Neural crest cell (in vitro differentiated cells): ENCODE measurements around the gene ZNF121. TPM values are rescaled to one million over a fixed set of nuclear protein-coding genes. Genes with fewer than 3 reads are reported as not detected.
"Not testable (repeated sequence)": the region's sequence is repeated elsewhere in the genome, so short reads cannot be mapped to it uniquely, and the experiment has no call there.

Experiments used
- DNase-seq: peaks from one replicate; pipeline ENCODE4 v3.0.0; 2021; ENCODE audit warnings: low read depth, mixed read lengths, low spot score
- H3K27ac Mint-ChIP-seq: one replicate; pipeline ENCODE4 v1.8.0; 2021; ENCODE audit warnings: mild to moderate bottlenecking, mixed read lengths; ENCODE audit not compliant: unreplicated experiment
- H3K27me3 Mint-ChIP-seq: 2 replicates; pipeline ENCODE4 v1.8.0; 2021; ENCODE audit warnings: low read depth, mild to moderate bottlenecking, mixed read lengths
- H3K36me3 Mint-ChIP-seq: 2 replicates; pipeline ENCODE4 v1.8.0; 2021; ENCODE audit warnings: low read depth, mild to moderate bottlenecking, mixed read lengths
- H3K4me1 Mint-ChIP-seq: 2 replicates; pipeline ENCODE4 v1.8.0; 2021; ENCODE audit warnings: mixed read lengths
- H3K4me3 Mint-ChIP-seq: one replicate; pipeline ENCODE4 v1.8.0; 2021; ENCODE audit warnings: mild to moderate bottlenecking, mixed read lengths
- H3K9me3 Mint-ChIP-seq: 2 replicates; pipeline ENCODE4 v1.8.0; 2021; ENCODE audit warnings: mixed read lengths
- CTCF ChIP-seq: fragments of 200-600 bp; sonication (generic); conservative IDR thresholded peaks from 2 replicates; pipeline ENCODE4 v1.5.0; 2021; ENCODE audit warnings: antibody characterized with exemption, mild to moderate bottlenecking
- total RNA-seq: library from RNA; stranded (reverse); gene quantifications from 2 replicates; pipeline ENCODE4 v1.2.1, GENCODE V29; 2021

Gene ZNF121
- total RNA-seq, 1 donor from 2014 or later, result 71.1 TPM

- no peaks in the 10 kb centered on the region for H3K27me3 Mint-ChIP-seq
- TF ChIP-seq CTCF, result no peak
- no peak overlapping the region for H3K27ac Mint-ChIP-seq
- H3K4me3 Mint-ChIP-seq, result no peak overlapping the region
- DNase-seq, result no peak
- peaks cover 17% of the 10 kb centered on the region for H3K9me3 Mint-ChIP-seq
- no peaks in the 10 kb centered on the region for H3K4me1 Mint-ChIP-seq
- peaks cover 20% of the 10 kb centered on the region for H3K36me3 Mint-ChIP-seq
Measured at GRCh38 chr19:9547870-9548269, 36.4 kb downstream of the ZNF121 start.

GRCh38 chr19:9541281-9541680, 43.0 kb downstream of the ZNF121 start:
- not testable (repeated sequence) for H3K27ac Mint-ChIP-seq, H3K27me3 Mint-ChIP-seq, H3K4me3 Mint-ChIP-seq, DNase-seq
- Mint-ChIP-seq H3K36me3 (peaks cover 37% of the 10 kb centered on the region), H3K4me1 (peaks cover 19% of the 10 kb centered on the region), H3K9me3 (peaks cover 17% of the 10 kb centered on the region)

GRCh38 chr19:9539921-9540320, 44.4 kb downstream of the ZNF121 start:
- not testable (repeated sequence) for H3K27me3 Mint-ChIP-seq, DNase-seq, H3K27ac Mint-ChIP-seq
- H3K4me3 Mint-ChIP-seq, result peak overlapping the region; percentile 99
- H3K9me3 Mint-ChIP-seq, result peaks cover 20% of the 10 kb centered on the region
- peaks cover 51% of the 10 kb centered on the region for H3K36me3 Mint-ChIP-seq
- H3K4me1 Mint-ChIP-seq, result peaks cover 19% of the 10 kb centered on the region

GRCh38 chr19:9539201-9539600, 45.1 kb downstream of the ZNF121 start:
- peaks cover 20% of the 10 kb centered on the region for H3K9me3 Mint-ChIP-seq
- not testable (repeated sequence) for DNase-seq, H3K27me3 Mint-ChIP-seq
- peak overlapping the region; percentile 54 for H3K27ac Mint-ChIP-seq
- peaks cover 19% of the 10 kb centered on the region for H3K4me1 Mint-ChIP-seq
- peaks cover 58% of the 10 kb centered on the region for H3K36me3 Mint-ChIP-seq
- H3K4me3 Mint-ChIP-seq, result peak overlapping the region; percentile 99

GRCh38 chr19:9538183-9539058, 45.9 kb downstream of the ZNF121 start, which contains the start of gene ZNF426:
Gene ZNF426, minus strand, starts transcription at chr19:9538645. Its CDS starts 2,413 bp downstream, at chr19:9536232.
- DNase-seq, result peak; percentile 76
- H3K4me3 Mint-ChIP-seq, result peak within 1 kb of the TSS; percentile 99
- peaks cover 26% of the 10 kb centered on the region for H3K9me3 Mint-ChIP-seq
- peaks cover 19% of the 10 kb centered on the region for H3K4me1 Mint-ChIP-seq
- peak within 1 kb of the TSS; percentile 100 for H3K27ac Mint-ChIP-seq
- no peak for TF ChIP-seq CTCF
- H3K36me3 Mint-ChIP-seq, result peaks cover 66% of the 10 kb centered on the region
- no peaks in the 10 kb centered on the region for H3K27me3 Mint-ChIP-seq

- Mint-ChIP-seq H3K4me3 (peak overlapping the region; percentile 47), H3K9me3 (peaks cover 31% of the 10 kb centered on the region), H3K4me1 (peaks cover 19% of the 10 kb centered on the region), H3K27me3 (no peaks in the 10 kb centered on the region), H3K27ac (no peak overlapping the region), H3K36me3 (peaks cover 85% of the 10 kb centered on the region)
- TF ChIP-seq CTCF, result no peak
- no peak for DNase-seq
Measured at GRCh38 chr19:9535934-9536333, 48.4 kb downstream of the ZNF121 start.

- no peak overlapping the region for H3K4me3 Mint-ChIP-seq
- no peak overlapping the region for H3K27ac Mint-ChIP-seq
- H3K27me3 Mint-ChIP-seq, result no peaks in the 10 kb centered on the region
- TF ChIP-seq CTCF, result no peak
- peaks cover 91% of the 10 kb centered on the region for H3K36me3 Mint-ChIP-seq
- H3K9me3 Mint-ChIP-seq, result peaks cover 43% of the 10 kb centered on the region
- DNase-seq, result no peak
- no peaks in the 10 kb centered on the region for H3K4me1 Mint-ChIP-seq
Measured at GRCh38 chr19:9531933-9532332, 52.4 kb downstream of the ZNF121 start.
